Mesenchymal stem cell (in vitro differentiated cells and primary cell): ENCODE data around the gene NME2.

Experiments
- DNase-seq: peaks from one replicate; pipeline ENCODE4 v3.0.0-alpha.2; 2013
- H2AFZ ChIP-seq: one replicate; pipeline ENCODE4 v1.6.1; 2013; ENCODE audit warnings: low read depth, mild to moderate bottlenecking, control low read depth, inconsistent platforms, low read length, moderate library complexity
- H2AK5ac ChIP-seq: 2 replicates; pipeline ENCODE4 v1.6.1; 2013; ENCODE audit warnings: low read length, moderate library complexity, mild to moderate bottlenecking, inconsistent platforms; ENCODE audit not compliant: severe bottlenecking
- H2BK120ac ChIP-seq: one replicate; pipeline ENCODE4 v1.6.1; 2013; ENCODE audit warnings: low read depth, mild to moderate bottlenecking, inconsistent platforms, low read length, moderate library complexity
- H2BK12ac ChIP-seq, 2 experiments: one replicate each; pipeline ENCODE4 v1.6.1; 2013; ENCODE audit warnings: inconsistent platforms in 2 of 2, low read length in 2 of 2, mild to moderate bottlenecking in 2 of 2, moderate library complexity in 2 of 2, control low read depth in 1 of 2
- H2BK15ac ChIP-seq: one replicate; pipeline ENCODE4 v1.6.1; 2013; ENCODE audit warnings: mild to moderate bottlenecking, low read depth, inconsistent platforms; ENCODE audit not compliant: poor library complexity, severe bottlenecking
- H2BK5ac ChIP-seq: 2 replicates; pipeline ENCODE4 v1.6.1; 2013; ENCODE audit warnings: low read depth, mild to moderate bottlenecking, low read length, control low read depth, inconsistent platforms; ENCODE audit not compliant: poor library complexity, severe bottlenecking
- H3K14ac ChIP-seq, 2 experiments: one replicate each; pipeline ENCODE4 v1.6.1; 2013; ENCODE audit warnings: inconsistent platforms in 2 of 2, low read length in 2 of 2, control low read depth in 1 of 2, mild to moderate bottlenecking in 1 of 2, moderate library complexity in 1 of 2
- H3K18ac ChIP-seq, 2 experiments: one replicate each; pipeline ENCODE4 v1.6.1; 2013; ENCODE audit warnings: inconsistent platforms in 2 of 2, low read length in 2 of 2, control low read depth in 1 of 2, low read depth in 1 of 2, mild to moderate bottlenecking in 1 of 2
- H3K23ac ChIP-seq, 2 experiments: one replicate each; pipeline ENCODE4 v1.6.1; 2013; ENCODE audit warnings: inconsistent platforms in 2 of 2, low read length in 2 of 2, mild to moderate bottlenecking in 2 of 2, moderate library complexity in 2 of 2, control low read depth in 1 of 2
- H3K27ac ChIP-seq: 2 replicates; pipeline ENCODE4 v1.5.1; 2013; ENCODE audit warnings: mild to moderate bottlenecking, moderate library complexity, low read length, control low read depth, inconsistent platforms; ENCODE audit not compliant: poor library complexity, severe bottlenecking
- H3K27me3 ChIP-seq, 2 experiments: 2 replicates each; pipeline versions ENCODE4 v1.6.1 to v1.7.0; 2013; ENCODE audit warnings: low read length in 2 of 2, mild to moderate bottlenecking in 2 of 2, moderate library complexity in 2 of 2, control low read depth in 1 of 2, inconsistent platforms in 1 of 2; ENCODE audit not compliant: control insufficient read depth in 1 of 2, insufficient read depth in 1 of 2
- H3K36me3 ChIP-seq, 2 experiments: 2 replicates each; pipeline versions ENCODE4 v1.6.1 to v1.7.0; 2013; ENCODE audit warnings: low read length in 2 of 2, control low read depth in 1 of 2, inconsistent platforms in 1 of 2, low read depth in 1 of 2, mild to moderate bottlenecking in 1 of 2; ENCODE audit not compliant: insufficient read depth in 2 of 2, control insufficient read depth in 1 of 2
- H3K4ac ChIP-seq, 2 experiments: one replicate each; pipeline ENCODE4 v1.6.1; 2013; ENCODE audit warnings: inconsistent platforms in 2 of 2, low read length in 2 of 2, mild to moderate bottlenecking in 2 of 2, moderate library complexity in 2 of 2, control low read depth in 1 of 2, low read depth in 1 of 2
- H3K4me1 ChIP-seq: 2 replicates; pipeline ENCODE4 v1.6.1; 2013; ENCODE audit warnings: low read depth, low read length, control low read depth; ENCODE audit not compliant: control insufficient read depth, insufficient read depth
- H3K4me2 ChIP-seq: 2 replicates; pipeline ENCODE4 v1.6.1; 2013; ENCODE audit warnings: low read length, mild to moderate bottlenecking, inconsistent platforms; ENCODE audit not compliant: poor library complexity, severe bottlenecking
- H3K4me3 ChIP-seq, 2 experiments: 2 replicates each; pipeline versions ENCODE4 v1.5.1 to v1.7.0; 2013; ENCODE audit warnings: low read length in 2 of 2, mild to moderate bottlenecking in 2 of 2, control low read depth in 1 of 2, low read depth in 1 of 2; ENCODE audit not compliant: insufficient read depth in 1 of 2
- H3K79me1 ChIP-seq: replicated peaks from 2 replicates; pipeline ENCODE4 v1.6.1; 2013; ENCODE audit warnings: mild to moderate bottlenecking, control low read depth, low read length, inconsistent platforms; ENCODE audit not compliant: poor library complexity, severe bottlenecking
- H3K9ac ChIP-seq: 2 replicates; pipeline ENCODE4 v1.7.0; 2013; ENCODE audit warnings: mild to moderate bottlenecking, low read length, moderate library complexity
- H3K9me3 ChIP-seq: 2 replicates; pipeline ENCODE4 v1.7.0; 2013; ENCODE audit warnings: mild to moderate bottlenecking, low read length; ENCODE audit not compliant: control insufficient read depth
- H4K8ac ChIP-seq: one replicate; pipeline ENCODE4 v1.6.1; 2013; ENCODE audit warnings: inconsistent platforms, mild to moderate bottlenecking, low read length, moderate library complexity
- H4K91ac ChIP-seq: one replicate; pipeline ENCODE4 v1.6.1; 2013; ENCODE audit warnings: mild to moderate bottlenecking, low read length, inconsistent platforms
- WGBS: methylation state at CpG from one replicate; pipeline ENCODE4 v1.1.7; 2013; ENCODE audit warnings: mixed read lengths; 5-methylcytosine and 5-hydroxymethylcytosine counted together

Gene NME2

DNA sequence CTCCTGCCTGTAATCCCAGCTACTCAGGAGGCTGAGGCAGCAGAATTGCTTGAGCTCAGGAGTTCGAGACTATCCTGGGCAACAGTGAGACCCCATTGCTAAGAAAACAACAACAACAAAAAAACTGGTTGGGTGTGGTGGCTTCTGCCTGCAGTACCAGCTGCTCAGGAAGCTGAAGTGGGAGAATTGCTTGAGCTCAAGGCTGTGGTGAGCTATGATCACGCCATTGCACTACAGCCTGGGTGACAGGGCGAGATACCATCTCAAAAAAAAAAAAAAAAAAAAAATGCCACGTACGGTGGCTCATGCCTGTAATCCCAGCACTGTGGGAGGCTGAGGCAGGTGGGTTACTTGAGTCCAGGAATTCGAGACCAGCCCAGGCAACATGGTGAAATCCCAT lies 34.1 kb downstream of the NME2 start:
- H2BK12ac ChIP-seq: no peak overlapping the region
- H3K4me1 ChIP-seq: no peaks in the 10 kb centered on the region
- no peaks in the 10 kb centered on the region for H3K9me3 ChIP-seq
- H2BK15ac ChIP-seq: no peak overlapping the region
- H3K36me3 ChIP-seq: peaks cover 24 to 84% of the 10 kb centered on the region in 2 experiments
- H4K91ac ChIP-seq: no peak overlapping the region
- H3K18ac ChIP-seq: no peak overlapping the region
- no peak overlapping the region for H3K4ac ChIP-seq
- no peak overlapping the region for H3K14ac ChIP-seq
- H2BK5ac ChIP-seq: no peak overlapping the region
- no peak overlapping the region for H2AK5ac ChIP-seq
- 100% methylated on average over 3 of the region's 6 CpGs for WGBS
- no peak overlapping the region for H3K27ac ChIP-seq
- no peak overlapping the region for H3K4me2 ChIP-seq
- H2AFZ ChIP-seq: no peak overlapping the region
- no peak for DNase-seq
- H3K79me1 ChIP-seq: peaks cover 7% of the 10 kb centered on the region
- H3K23ac ChIP-seq: no peak overlapping the region
- no peak overlapping the region for H4K8ac ChIP-seq
- H2BK120ac ChIP-seq: no peak overlapping the region
- H3K4me3 ChIP-seq: no peak overlapping the region
- H3K27me3 ChIP-seq: no peaks in the 10 kb centered on the region
- H3K9ac ChIP-seq: no peak overlapping the region

DNA sequence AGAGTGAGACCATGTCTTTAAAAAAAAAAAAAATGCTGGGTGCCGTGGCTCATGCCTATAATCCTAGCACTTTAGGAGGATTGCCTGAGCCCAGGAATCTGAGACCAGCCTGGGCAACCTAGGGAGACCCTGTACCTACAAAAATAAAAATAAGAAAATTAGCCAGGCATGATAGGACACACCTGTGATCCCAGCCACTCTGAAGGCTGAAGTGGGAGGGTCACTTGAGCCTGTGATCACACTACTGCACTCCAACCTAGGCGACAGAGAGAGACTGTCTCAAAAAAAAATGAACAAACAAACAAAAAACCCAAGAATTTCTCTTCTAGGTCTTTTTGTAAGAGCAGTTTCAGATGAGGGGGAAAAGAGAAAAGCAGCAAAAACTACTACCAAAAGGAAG lies 34.6 kb downstream of the NME2 start:
- Histone ChIP-seq H2BK12ac (no peak overlapping the region), H3K36me3 (peaks cover 22 to 84% of the 10 kb centered on the region in 2 experiments), H3K27me3 (no peaks in the 10 kb centered on the region), H3K9ac (no peak overlapping the region), H3K4ac (no peak overlapping the region), H3K9me3 (no peaks in the 10 kb centered on the region), H3K4me3 (no peak overlapping the region), H3K14ac (no peak overlapping the region), H2BK5ac (no peak overlapping the region), H3K18ac (no peak overlapping the region), H4K8ac (no peak overlapping the region), H3K27ac (no peak overlapping the region), H2AFZ (no peak overlapping the region), H3K4me1 (no peaks in the 10 kb centered on the region), H4K91ac (no peak overlapping the region), H3K79me1 (peaks cover 7% of the 10 kb centered on the region), H3K23ac (no peak overlapping the region), H2BK120ac (no peak overlapping the region), H2AK5ac (no peak overlapping the region), H2BK15ac (no peak overlapping the region), H3K4me2 (no peak overlapping the region)
- 100% methylated on average over 2 of the region's 2 CpGs for WGBS
- DNase-seq: no peak

DNA sequence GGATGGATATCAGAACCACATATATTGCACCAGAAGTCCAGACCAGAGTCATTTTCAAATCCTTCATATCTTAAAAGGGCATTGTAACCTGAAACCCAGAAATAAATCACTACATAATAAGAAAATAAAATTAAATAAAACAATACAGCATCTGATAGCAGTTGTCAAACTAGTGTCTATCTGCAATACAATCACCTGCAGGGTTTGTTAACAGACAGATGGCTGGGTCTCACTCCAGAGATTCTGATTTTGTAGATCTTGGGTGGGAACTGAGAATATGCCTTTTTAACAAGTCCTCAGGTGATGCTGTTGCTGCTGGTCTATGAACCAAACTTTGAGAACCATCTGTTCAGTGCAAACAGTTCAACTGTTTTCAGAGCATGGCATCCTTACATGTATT lies 37.6 kb downstream of the NME2 start:
- Histone ChIP-seq H2BK15ac (no peak overlapping the region), H2BK5ac (no peak overlapping the region), H3K4ac (no peak overlapping the region), H2AK5ac (no peak overlapping the region), H3K79me1 (peaks cover 3% of the 10 kb centered on the region), H4K8ac (no peak overlapping the region), H3K27me3 (no peaks in the 10 kb centered on the region), H2BK12ac (no peak overlapping the region), H3K18ac (no peak overlapping the region), H3K9ac (no peak overlapping the region), H3K9me3 (no peaks in the 10 kb centered on the region), H3K23ac (no peak overlapping the region), H3K4me1 (no peaks in the 10 kb centered on the region), H4K91ac (no peak overlapping the region), H2AFZ (no peak overlapping the region), H3K14ac (no peak overlapping the region), H3K27ac (no peak overlapping the region), H3K4me3 (no peak overlapping the region), H3K4me2 (no peak overlapping the region), H2BK120ac (no peak overlapping the region), H3K36me3 (peaks cover 12 to 91% of the 10 kb centered on the region in 2 experiments)
- DNase-seq: no peak

DNA sequence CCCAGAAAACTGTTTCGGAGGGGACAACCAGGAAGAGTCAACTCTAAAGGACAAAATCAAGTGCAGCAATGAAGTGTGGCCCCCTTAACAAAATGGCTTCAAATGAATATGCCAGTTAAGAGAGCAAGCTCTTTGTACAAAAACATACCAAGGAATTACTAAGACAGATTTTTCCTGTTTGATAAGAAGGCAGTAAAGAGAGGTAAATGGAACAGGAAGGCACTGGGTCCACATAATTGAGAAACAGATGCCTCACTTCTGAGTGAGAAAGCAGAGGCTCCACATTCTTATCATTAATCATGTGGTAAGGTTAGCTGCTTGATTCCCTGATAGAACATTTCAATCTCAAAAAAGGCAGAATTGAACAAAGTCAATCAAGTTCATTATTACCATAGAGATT lies 48.7 kb downstream of the NME2 start:
- Histone ChIP-seq H2AK5ac (no peak overlapping the region), H3K23ac (no peak overlapping the region), H3K9ac (no peak overlapping the region), H3K4me3 (no peak overlapping the region), H3K4ac (no peak overlapping the region), H3K27me3 (no peaks in the 10 kb centered on the region), H2BK12ac (no peak overlapping the region), H3K27ac (no peak overlapping the region), H2BK15ac (no peak overlapping the region), H3K18ac (no peak overlapping the region), H2BK5ac (no peak overlapping the region), H3K4me2 (no peak overlapping the region), H4K91ac (no peak overlapping the region), H3K36me3 (peaks cover 20 to 76% of the 10 kb centered on the region in 2 experiments), H2BK120ac (no peak overlapping the region), H3K79me1 (peaks cover 7% of the 10 kb centered on the region), H3K4me1 (no peaks in the 10 kb centered on the region), H3K9me3 (no peaks in the 10 kb centered on the region), H3K14ac (no peak overlapping the region), H4K8ac (no peak overlapping the region), H2AFZ (no peak overlapping the region)
- 100% methylated on average over 1 of the region's 1 CpG for WGBS
- no peak for DNase-seq
